Tibial nerve (tissue), 4 donors: Measurements from ENCODE around the gene CLK2. TPM values are rescaled to one million over a fixed set of nuclear protein-coding genes. Genes with fewer than 3 reads are reported as not detected.
"Not testable (repeated sequence)": the region's sequence is repeated elsewhere in the genome, so short reads cannot be mapped to it uniquely, and the experiment has no call there.

Experiments
- DNase-seq, 2 donors: peaks; one replicate each; pipeline ENCODE4 v3.0.0-alpha.2; 2019; ENCODE audit warnings: low spot score in 2 of 2
- H3K27ac ChIP-seq, 4 donors: fragments of 200-600 bp; sonication (generic) in 3 of 4; one replicate each; pipeline ENCODE4 v1.5.1; 2017 to 2019; ENCODE audit warnings: mild to moderate bottlenecking in 1 of 4
- H3K27me3 ChIP-seq, 2 donors: fragments of 200-600 bp; sonication (generic) in 1 of 2; one replicate each; pipeline versions ENCODE4 v1.5.1 to v1.6.0; 2017 to 2019
- H3K36me3 ChIP-seq, 3 donors: fragments of 200-600 bp; sonication (generic); one replicate each; pipeline ENCODE4 v1.5.1; 2018 to 2019
- H3K4me1 ChIP-seq, 4 donors: fragments of 200-600 bp; sonication (generic) in 3 of 4; one replicate each; pipeline ENCODE4 v1.5.1; 2017 to 2019
- H3K4me3 ChIP-seq, 4 donors: fragments of 200-600 bp; sonication (generic) in 3 of 4; one replicate each; pipeline ENCODE4 v1.5.1; 2017 to 2019; ENCODE audit warnings: mild to moderate bottlenecking in 1 of 4, moderate library complexity in 1 of 4
- H3K9me3 ChIP-seq, 4 donors: fragments of 200-600 bp; sonication (generic) in 3 of 4; one replicate each; pipeline ENCODE4 v1.5.1; 2017 to 2019
- CTCF ChIP-seq, 5 experiments: fragments of 200-600 bp in 3 of 5; fragments of 450-650 bp in 2 of 5; sonication (generic) in 3 of 5; IDR thresholded peaks; one replicate each; pipeline ENCODE4 v1.5.1; 2016 to 2019; ENCODE audit warnings: antibody characterized with exemption in 5 of 5, mild to moderate bottlenecking in 3 of 5, moderate library complexity in 2 of 5
- EP300 ChIP-seq, 2 donors: sonication (generic); formaldehyde crosslinking; IDR thresholded peaks; one replicate each; pipeline ENCODE4 v1.6.1; 2017; ENCODE audit warnings: antibody characterized with exemption in 2 of 2, mild to moderate bottlenecking in 1 of 2
- POLR2A ChIP-seq, 2 donors: fragments of 450-650 bp; IDR thresholded peaks; one replicate each; pipeline ENCODE4 v1.6.1; 2017; ENCODE audit warnings: antibody characterized with exemption in 2 of 2, mild to moderate bottlenecking in 2 of 2, moderate library complexity in 2 of 2
- WGBS, 2 donors: methylation state at CpG; one replicate each; pipeline ENCODE4 v1.1.5; 2018; 5-methylcytosine and 5-hydroxymethylcytosine counted together
- total RNA-seq, 4 donors: library from RNA; depleted of rRNA; stranded (reverse); fragments of >200 nt; gene quantifications; one replicate each; pipeline ENCODE4 v1.1.0, GENCODE V29; 2016

CLK2 gene
- total RNA-seq, 4 donors from 2014 or later, result 41.0 to 70.6 (median 52.3) TPM

GRCh38 chr1:155232001-155232978, 41.0 kb downstream of the CLK2 start:
- DNase-seq, H3K4me3 ChIP-seq, H3K9me3 ChIP-seq, H3K27me3 ChIP-seq: not testable (repeated sequence)
- Histone ChIP-seq H3K27ac (peak overlapping the region in 2 of 4 donors; percentile 53 to 64), H3K4me1 (peaks cover 0 to 24% (median 3%) of the 10 kb centered on the region in 4 donors), H3K36me3 (peaks cover 0 to 23% (median 0%) of the 10 kb centered on the region in 3 donors)
- 31 to 45% methylated on average over 10 of the region's 13 CpGs for WGBS, 2 donors

- peak overlapping the region in 2 of 4 donors; percentile 53 to 64 for H3K27ac ChIP-seq
- not testable (repeated sequence) for H3K4me3 ChIP-seq, H3K9me3 ChIP-seq, DNase-seq, H3K27me3 ChIP-seq
- peaks cover 0 to 13% (median 0%) of the 10 kb centered on the region in 3 donors for H3K36me3 ChIP-seq
- WGBS, 2 donors, result 54 to 78% methylated on average over 3 of the region's 3 CpGs
- H3K4me1 ChIP-seq, result peaks cover 0 to 31% (median 5%) of the 10 kb centered on the region in 4 donors
These were observed 42.0 kb downstream of the CLK2 start for GRCh38 chr1:155231302-155231701.

GRCh38 chr1:155228096-155228427, 45.2 kb downstream of the CLK2 start:
- H3K27me3 ChIP-seq, result no peaks in the 10 kb centered on the region
- peak overlapping the region; percentile 74 to 88 (median 81) for H3K27ac ChIP-seq
- WGBS, 2 donors, result 46 to 50% methylated on average over 9 of the region's 9 CpGs
- H3K4me3 ChIP-seq, result peak overlapping the region; percentile 35 to 73 (median 63)
- H3K36me3 ChIP-seq, result no peaks in the 10 kb centered on the region
- DNase-seq, result no peak
- TF ChIP-seq EP300 (IDR thresholded peaks at IDR 0.05), result no peak
- TF ChIP-seq POLR2A (IDR thresholded peaks at IDR 0.05), result no peak
- H3K4me1 ChIP-seq, result peaks cover 0 to 41% (median 9%) of the 10 kb centered on the region in 4 donors
- no peaks in the 10 kb centered on the region for H3K9me3 ChIP-seq

- 0% methylated on average over 41 to 42 of the region's 42 CpGs for WGBS, 2 donors
These were observed 45.8 kb downstream of the CLK2 start for GRCh38 chr1:155227261-155228095.

GRCh38 chr1:155226910-155227260, 46.4 kb downstream of the CLK2 start:
- H3K9me3 ChIP-seq, result no peaks in the 10 kb centered on the region

More at GRCh38 chr1:155227261-155228095, 45.8 kb downstream of the CLK2 start:
- Histone ChIP-seq H3K9me3 (no peaks in the 10 kb centered on the region), H3K27ac (peak overlapping the region; percentile 75 to 88 (median 84)), H3K4me1 (peaks cover 0 to 37% (median 9%) of the 10 kb centered on the region in 4 donors), H3K36me3 (no peaks in the 10 kb centered on the region), H3K27me3 (no peaks in the 10 kb centered on the region), H3K4me3 (peak overlapping the region; percentile 57 to 73 (median 63))
- DNase-seq, result peak; percentile 97 to 99
- TF ChIP-seq CTCF (IDR thresholded peaks at IDR 0.05) (no peak), POLR2A (IDR thresholded peaks at IDR 0.05) (peak; percentile 19 to 74), EP300 (IDR thresholded peaks at IDR 0.05) (peak; percentile 75 to 88)

More at GRCh38 chr1:155226910-155227260, 46.4 kb downstream of the CLK2 start:
- H3K4me1 ChIP-seq, result peaks cover 0 to 31% (median 9%) of the 10 kb centered on the region in 4 donors
- no peak for DNase-seq
- peak overlapping the region; percentile 57 to 73 (median 63) for H3K4me3 ChIP-seq
- peak overlapping the region; percentile 72 to 88 (median 84) for H3K27ac ChIP-seq
- 0 to 1% methylated on average over 19 of the region's 19 CpGs for WGBS, 2 donors
- TF ChIP-seq EP300 (IDR thresholded peaks at IDR 0.05) (no peak), CTCF (IDR thresholded peaks at IDR 0.05) (no peak), POLR2A (IDR thresholded peaks at IDR 0.05) (no peak)
- H3K36me3 ChIP-seq, result no peaks in the 10 kb centered on the region
- H3K27me3 ChIP-seq, result no peaks in the 10 kb centered on the region
